ENCODE data around the gene LMBR1. TPM values are rescaled to one million over a fixed set of nuclear protein-coding genes. Genes with fewer than 3 reads are reported as not detected.

LMBR1 gene
- total and polyA plus RNA-seq, 2 of the 13 experiments (the other 11 are each of a cell fraction or from before 2014, with no cell fraction given): 20.9 to 39.6 TPM

- intact Hi-C loops (cut with micrococcal nuclease; ENCODE audit: unreplicated experiment): loop anchor here (5.0 kb wide), 1 partner anchor 80 kb away; no protein-coding TSS in a partner anchor
- peaks cover 2% of the 10 kb centered on the region in 2 experiments; a peak in 1 of 5 replicates for H3K36me3 ChIP-seq (replicated peaks in 1 of 2; ENCODE audit: control insufficient read depth in 1 of 2, insufficient read depth in 2 of 2, low read length in 2 of 2)
Observed at GRCh38 chr7:156746891-156747290, 146.1 kb downstream of the LMBR1 start.

More at GRCh38 chr7:156746891-156747290, 146.1 kb downstream of the LMBR1 start:
- FAIRE-seq (no peak), DNase-seq (ENCODE audit: low spot score) (no peak), ATAC-seq (no peak)
- in situ Hi-C loops (cut with HindIII; ENCODE audit: extremely low pct_ligation_motif_present, low pct_unique_long_range_greater_than_20kb): no loop called here
- Histone ChIP-seq H3K4me2 (ENCODE audit: low read depth, low read length) (no peak overlapping the region), H4K20me1 (ENCODE audit: insufficient read depth, low read length) (peaks cover 6% of the 10 kb centered on the region; the same call in 1 of the 2 replicates), H3K4me3 (replicated peaks in 1 of 3; ENCODE audit: insufficient read depth in 1 of 3, low read depth in 2 of 3, low read length in 3 of 3) (no peak overlapping the region), H3K4me1 (ENCODE audit: insufficient read depth, low read length) (peaks cover 29% of the 10 kb centered on the region), H3K9ac (ENCODE audit: insufficient read depth, low read depth, low read length) (no peak overlapping the region), H3K27me3 (ENCODE audit: control insufficient read depth in 1 of 2, insufficient read depth in 2 of 2, low read length in 2 of 2) (no peaks in the 10 kb centered on the region), H3K9me3 (ENCODE audit: low read length) (no peaks in the 10 kb centered on the region), H2AFZ (ENCODE audit: low read length) (no peak overlapping the region), H3K27ac (ENCODE audit: extremely low read length, insufficient read depth, low read length) (no peak overlapping the region), H3K79me2 (ENCODE audit: insufficient read depth, low read length) (no peaks in the 10 kb centered on the region)
- TF ChIP-seq ZNF816 (CRISPR knock-in tag; IDR thresholded peaks at IDR 0.05; ENCODE audit: borderline replicate concordance): no peak
- no peak for TF ChIP-seq ZNF572 (CRISPR knock-in tag; IDR thresholded peaks at IDR 0.05)
- no peak for TF ChIP-seq RBAK (CRISPR knock-in tag; IDR thresholded peaks at IDR 0.05)
- TF ChIP-seq FOXO4 (CRISPR knock-in tag; conservative IDR thresholded peaks at IDR 0.05): no peak
- no peak for TF ChIP-seq RFXAP (CRISPR knock-in tag; IDR thresholded peaks at IDR 0.05; ENCODE audit: borderline replicate concordance)
- no peak for TF ChIP-seq AHR (CRISPR knock-in tag; IDR thresholded peaks at IDR 0.05)
- TF ChIP-seq YEATS4 (CRISPR knock-in tag; IDR thresholded peaks at IDR 0.05; ENCODE audit: borderline replicate concordance): no peak
- no peak for TF ChIP-seq IRF1 (CRISPR knock-in tag; IDR thresholded peaks at IDR 0.05; ENCODE audit: low read depth)
- no TSS peak for BruUV-seq (replicated peaks)
- CTCF ChIA-PET (ENCODE audit: low intra/inter-chr PET ratio, low total read pairs): no interaction called here
- POLR2A ChIA-PET: no interaction called here
- 100% methylated on average over 1 of the region's 1 CpG for WGBS (ENCODE audit: low lambda C conversion rate)

Data from HepG2 (cell line).